HG03196 (cell line): Measurements from ENCODE around the gene ADAMTS18.
A peak's percentile ranks its signal among the peaks of the same experiment; 100 is the strongest.
"Not testable (repeated sequence)": the region's sequence is repeated elsewhere in the genome, so short reads cannot be mapped to it uniquely, and the experiment has no call there.

ENCODE experiments used
- ATAC-seq: cut with Tn5 transposase; IDR thresholded peaks from one replicate; pipeline ENCODE4 v1.9.1; 2021; ENCODE audit not compliant: unreplicated experiment

ADAMTS18 gene

GRCh38 chr16:77290451-77291115 is 144.3 kb downstream of the ADAMTS18 start:
- ATAC-seq = no peak

GRCh38 chr16:77289331-77289809 is 145.5 kb downstream of the ADAMTS18 start:
- no peak for ATAC-seq

GRCh38 chr16:77288222-77288621 is 146.6 kb downstream of the ADAMTS18 start:
- no peak for ATAC-seq

GRCh38 chr16:77285676-77286075 is 149.2 kb downstream of the ADAMTS18 start:
- ATAC-seq = no peak

- no peak for ATAC-seq
These were observed 152.5 kb downstream of the ADAMTS18 start for GRCh38 chr16:77282345-77282744.

DNA sequence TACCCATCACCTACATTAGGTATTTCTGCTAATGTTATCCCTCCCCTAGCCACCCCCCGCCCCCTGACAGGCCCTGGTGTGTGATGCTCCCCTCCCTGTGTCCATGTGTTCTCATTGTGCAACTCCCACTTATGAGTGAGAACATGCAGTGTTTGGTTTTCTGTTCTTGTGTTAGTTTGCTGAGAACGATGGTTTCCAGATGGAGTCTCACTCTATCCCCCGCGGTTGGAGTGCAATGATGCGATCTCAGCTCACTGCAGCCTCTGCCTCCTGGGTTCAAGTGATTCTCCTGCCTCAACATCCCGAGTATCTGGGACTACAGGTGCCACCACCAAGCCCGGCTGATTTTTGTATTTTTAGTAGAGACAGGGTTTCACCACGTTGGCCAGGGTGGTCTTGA is 155.5 kb downstream of the ADAMTS18 start:
- ATAC-seq = not testable (repeated sequence)

DNA sequence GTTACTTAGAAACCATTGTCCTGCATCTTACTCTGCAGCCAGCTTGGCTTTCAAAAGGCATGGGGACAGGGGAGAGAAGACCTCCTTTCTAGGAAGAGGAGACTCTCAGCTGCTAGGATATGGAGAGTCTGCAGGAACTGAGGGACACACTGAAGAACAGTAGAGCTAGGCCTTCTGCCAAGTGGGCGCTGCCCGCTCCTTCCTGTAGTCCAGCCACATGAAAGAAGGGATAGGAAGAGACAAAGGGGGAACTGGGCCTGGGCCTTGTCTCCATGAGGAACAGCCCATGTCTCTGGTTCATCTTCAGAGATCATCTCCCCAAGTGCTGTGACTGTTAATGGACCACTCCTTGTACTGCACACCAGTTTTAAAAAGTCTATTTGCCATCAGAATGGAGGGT is 157.3 kb downstream of the ADAMTS18 start:
- ATAC-seq = no peak

DNA sequence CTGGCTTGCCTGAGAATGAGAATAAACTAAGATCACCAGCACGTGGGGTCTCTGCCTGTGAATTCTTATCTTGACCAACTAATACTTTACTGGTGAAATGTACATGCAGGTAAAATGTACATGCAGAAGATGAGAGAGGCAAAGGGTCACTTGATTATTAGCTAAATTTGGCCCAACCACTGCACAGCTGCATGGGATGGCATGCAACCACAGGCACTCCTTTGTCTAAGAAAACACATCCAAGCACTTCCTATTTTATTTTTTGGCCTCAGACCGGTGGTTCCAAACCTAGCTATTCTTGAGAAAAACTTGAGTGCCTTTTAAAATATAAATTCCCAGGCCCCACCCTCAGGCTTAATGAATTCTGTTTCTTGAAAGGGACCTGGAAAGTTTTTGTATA is 157.7 kb downstream of the ADAMTS18 start:
- no peak for ATAC-seq

DNA sequence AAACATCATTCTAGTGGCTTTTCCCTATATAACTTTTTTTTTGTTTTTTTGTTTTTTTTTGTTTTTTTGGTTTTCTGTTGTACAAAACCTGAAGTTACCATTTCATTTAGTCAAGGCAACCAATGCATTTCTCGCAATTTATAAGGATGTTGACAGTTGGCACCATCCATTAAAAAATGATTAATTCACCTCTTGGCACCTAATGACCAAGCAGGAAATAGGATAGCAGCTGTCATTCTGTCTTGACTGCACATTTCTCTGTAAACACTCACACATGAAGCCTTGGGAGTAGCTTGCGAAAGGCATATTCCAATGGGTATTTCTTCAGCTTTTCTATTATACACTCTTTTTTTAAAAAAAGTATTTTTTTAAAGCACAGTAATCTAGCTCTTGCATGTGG is 158.2 kb downstream of the ADAMTS18 start:
- no peak for ATAC-seq

DNA sequence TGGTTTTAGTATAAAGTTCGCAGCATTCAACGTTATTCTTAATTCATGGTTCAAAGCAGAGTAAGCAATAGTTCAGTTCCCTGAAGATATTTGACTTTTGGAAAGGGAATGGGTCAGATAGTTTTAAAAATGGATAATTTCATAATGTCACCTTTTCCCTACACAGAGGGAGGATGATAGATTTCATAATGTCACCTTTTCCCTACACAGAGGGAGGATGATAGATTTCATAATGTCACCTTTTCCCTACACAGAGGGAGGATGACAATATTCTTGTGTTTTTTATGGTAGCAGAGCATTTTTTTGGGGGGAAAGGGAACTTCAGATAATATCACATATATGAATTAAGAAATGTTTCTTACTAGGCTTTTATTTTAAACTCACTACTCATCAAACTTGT is 159.5 kb downstream of the ADAMTS18 start:
- ATAC-seq = not testable (repeated sequence)

- no peak for ATAC-seq
These were observed 161.0 kb downstream of the ADAMTS18 start for GRCh38 chr16:77273815-77274214.

- ATAC-seq = no peak
These were observed 163.1 kb downstream of the ADAMTS18 start for GRCh38 chr16:77271532-77272426.

- ATAC-seq = not testable (repeated sequence)
These were observed 168.6 kb downstream of the ADAMTS18 start for GRCh38 chr16:77266185-77266584.

GRCh38 chr16:77262971-77263370 is 171.9 kb downstream of the ADAMTS18 start:
- no peak for ATAC-seq

- ATAC-seq = no peak
These were observed 184.4 kb downstream of the ADAMTS18 start for GRCh38 chr16:77250400-77250799.

DNA sequence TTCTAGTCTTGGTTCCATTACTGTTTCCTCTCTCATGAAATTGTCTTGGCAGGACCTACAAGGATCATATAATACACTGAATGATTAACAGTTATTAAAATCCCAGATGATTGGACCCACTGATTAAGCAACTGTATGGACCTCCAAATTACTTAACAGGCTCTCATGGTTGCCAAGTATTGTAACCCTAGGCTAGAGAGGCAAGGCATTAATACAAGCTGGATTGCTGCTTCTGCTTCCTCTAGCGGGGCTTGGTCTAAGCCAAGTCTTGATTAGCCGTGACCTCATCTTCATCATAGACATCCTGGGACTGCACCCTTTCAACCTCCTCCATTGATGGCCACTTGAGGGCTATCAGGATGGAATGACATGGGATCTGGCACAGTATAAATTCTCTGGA is 188.7 kb downstream of the ADAMTS18 start:
- no peak for ATAC-seq

- ATAC-seq = not testable (repeated sequence)
These were observed 192.4 kb downstream of the ADAMTS18 start for GRCh38 chr16:77242471-77242870.

DNA sequence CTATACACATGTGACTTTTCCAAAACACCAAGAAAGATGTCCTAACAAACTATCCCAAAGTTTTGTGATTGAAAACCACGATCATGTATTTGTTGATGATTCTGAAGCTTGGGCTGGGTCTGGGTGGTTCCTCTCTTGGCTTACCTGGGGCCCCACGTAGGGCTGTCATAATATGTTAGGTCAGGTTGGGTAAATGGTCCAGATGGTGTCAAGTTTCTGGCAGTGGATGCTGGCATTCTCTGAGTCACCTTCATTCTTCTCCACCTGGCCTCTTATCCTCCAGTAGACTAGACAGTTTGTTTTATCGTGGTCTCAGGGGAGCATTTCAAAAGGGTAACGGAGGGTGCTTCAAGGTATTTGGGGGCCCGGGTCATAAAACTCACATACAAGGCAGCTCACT is 196.2 kb downstream of the ADAMTS18 start:
- ATAC-seq = no peak

DNA sequence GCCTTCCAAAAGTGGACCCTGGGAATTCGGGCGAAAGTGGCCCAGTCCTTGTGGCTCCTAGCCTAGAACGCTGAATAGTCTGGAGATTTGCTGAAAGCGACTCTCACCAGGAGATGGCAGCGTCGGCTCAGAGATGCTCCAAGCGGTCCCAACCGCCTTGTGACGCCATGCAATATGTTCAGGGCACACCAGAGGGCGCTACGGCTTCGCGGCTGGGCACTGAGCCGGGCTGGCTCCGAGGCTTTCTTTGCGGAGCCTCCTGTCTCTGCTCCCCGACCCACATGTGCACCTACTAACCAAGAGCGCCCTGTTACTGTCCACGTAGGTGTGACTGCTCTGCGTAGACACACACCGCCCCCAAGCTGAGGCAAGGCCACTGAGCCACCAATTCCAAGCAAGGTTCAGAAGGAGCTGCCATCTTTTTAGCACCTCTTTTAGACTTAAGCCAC is 198.7 kb downstream of the ADAMTS18 start:
- peak; percentile 99 for ATAC-seq

DNA sequence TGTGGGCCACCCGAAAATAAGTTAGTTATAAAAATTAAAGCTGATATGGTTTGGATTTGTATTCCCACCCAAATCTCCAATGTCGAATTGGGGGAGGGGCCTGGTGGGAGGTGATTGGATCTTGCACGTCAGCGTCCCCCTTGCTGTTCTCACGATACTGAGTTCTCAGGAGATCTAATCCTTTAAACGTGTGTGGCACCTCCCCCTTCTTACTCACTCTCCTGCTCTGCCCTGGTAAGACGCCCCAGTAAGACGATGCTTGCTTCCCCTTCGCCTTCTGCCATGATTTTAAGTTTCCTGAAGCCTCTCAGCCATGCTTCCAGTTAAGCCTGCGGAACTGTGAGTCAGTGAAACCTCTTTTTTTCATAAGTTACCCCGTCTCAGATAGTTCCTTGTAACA is 200.2 kb downstream of the ADAMTS18 start:
- no peak for ATAC-seq

- ATAC-seq = no peak
These were observed 200.9 kb downstream of the ADAMTS18 start for GRCh38 chr16:77233799-77234519.
